GM03348 (cell line): ENCODE data around the gene GPX3.

ENCODE experiments used
- DNase-seq: peaks from one replicate; pipeline ENCODE4 v3.0.0; 2012; ENCODE audit warnings: low spot score

GPX3 gene

GRCh38 chr5:151020304-151021110, at the start of gene GPX3:
Gene GPX3 (plus strand): TSS chr5:151020591. CDS start chr5:151020655, 64 bp downstream.
- DNase-seq, result peak; percentile 88

GRCh38 chr5:150978590-150978989, 41.8 kb upstream of the GPX3 start:
- DNase-seq, result no peak

- no peak for DNase-seq
Measured at GRCh38 chr5:150987746-150988145, 32.6 kb upstream of the GPX3 start.

GRCh38 chr5:150989695-150990094, 30.7 kb upstream of the GPX3 start:
- no peak for DNase-seq

GRCh38 chr5:150992705-150993104, 27.7 kb upstream of the GPX3 start:
- no peak for DNase-seq

- no peak for DNase-seq
Measured at GRCh38 chr5:150993422-150993821, 27.0 kb upstream of the GPX3 start.

GRCh38 chr5:150993826-150994412, 26.5 kb upstream of the GPX3 start:
- DNase-seq, result no peak

GRCh38 chr5:150999704-151000442, 20.5 kb upstream of the GPX3 start:
- no peak for DNase-seq

- no peak for DNase-seq
Measured at GRCh38 chr5:151001436-151001835, 19.0 kb upstream of the GPX3 start.

- DNase-seq, result peak; percentile 62
Measured at GRCh38 chr5:151002250-151002649, 18.1 kb upstream of the GPX3 start.

GRCh38 chr5:151002681-151003502, 17.5 kb upstream of the GPX3 start:
- DNase-seq, result no peak

GRCh38 chr5:151003503-151003860, 16.9 kb upstream of the GPX3 start:
- no peak for DNase-seq

- DNase-seq, result no peak
Measured at GRCh38 chr5:151004499-151004898, 15.9 kb upstream of the GPX3 start.

- no peak for DNase-seq
Measured at GRCh38 chr5:151005187-151005949, 15.0 kb upstream of the GPX3 start.

- peak; percentile 48 for DNase-seq
Measured at GRCh38 chr5:151005950-151006576, 14.3 kb upstream of the GPX3 start.

GRCh38 chr5:151006704-151007334, 13.6 kb upstream of the GPX3 start:
- no peak for DNase-seq

GRCh38 chr5:151007430-151008209, 12.8 kb upstream of the GPX3 start:
- no peak for DNase-seq

GRCh38 chr5:151008210-151008491, 12.2 kb upstream of the GPX3 start:
- DNase-seq, result no peak

- no peak for DNase-seq
Measured at GRCh38 chr5:151008906-151009305, 11.5 kb upstream of the GPX3 start.

- no peak for DNase-seq
Measured at GRCh38 chr5:151012862-151013261, 7.5 kb upstream of the GPX3 start.
